Body of pancreas (tissue), 4 donors: ENCODE data around the gene CD24.
A peak's percentile ranks its signal among the peaks of the same experiment; 100 is the strongest.

Experiments
- CTCF ChIP-seq, 7 experiments: fragments of 450-650 bp in 4 of 7; fragments of 200-600 bp in 3 of 7; sonication (generic) in 3 of 7; IDR thresholded peaks; one replicate each; pipeline ENCODE4 v1.5.1; 2016 to 2019; ENCODE audit warnings: antibody characterized with exemption in 7 of 7
- POLR2A ChIP-seq, 3 donors: fragments of 450-650 bp; IDR thresholded peaks; one replicate each; pipeline ENCODE4 v1.6.1; 2016; ENCODE audit warnings: antibody characterized with exemption in 3 of 3, mild to moderate bottlenecking in 2 of 3

GRCh38 chr6:106966671-106967640, 7.6 kb downstream of the CD24 start:
- TF ChIP-seq POLR2A (IDR thresholded peaks at IDR 0.05) = no peak
- TF ChIP-seq CTCF (IDR thresholded peaks at IDR 0.05) = peak in 2 of 7 experiments; percentile 12 to 21
